SK-N-SH treated with all-trans-retinoic acid at 6 μM for 48 hours (cell line): Measurements from ENCODE around the gene FAM209A.
"Not testable (repeated sequence)": the region's sequence is repeated elsewhere in the genome, so short reads cannot be mapped to it uniquely, and the experiment has no call there.

Experiments
- ATAC-seq: fragments of 200-7000 bp; cut with Tn5 transposase; 3 replicates; pipeline ENCODE4 v1.9.1; 2020; ENCODE audit warnings: mild to moderate bottlenecking, moderate library complexity
- BACH2 ChIP-seq: fragments of 250-450 bp; sonication (Bioruptor Pico); IDR thresholded peaks from 2 replicates; pipeline ENCODE4 v1.9.0; 2021; ENCODE audit warnings: mild to moderate bottlenecking, borderline replicate concordance
- CREB5 ChIP-seq: fragments of 250-450 bp; sonication (Bioruptor Pico); IDR thresholded peaks from 2 replicates; pipeline ENCODE4 v1.5.1; 2020; ENCODE audit warnings: low read depth, mild to moderate bottlenecking, moderate library complexity
- CSRNP3 ChIP-seq: fragments of 250-450 bp; sonication (Bioruptor Pico); IDR thresholded peaks from 2 replicates; pipeline ENCODE4 v1.5.1; 2021; ENCODE audit warnings: mild to moderate bottlenecking, moderate library complexity
- ESRRG ChIP-seq: fragments of 250-450 bp; sonication (Bioruptor Pico); IDR thresholded peaks from 2 replicates; pipeline ENCODE4 v1.6.1; 2021; ENCODE audit warnings: mild to moderate bottlenecking
- ISL1 ChIP-seq: fragments of 250-450 bp; sonication (Bioruptor Pico); IDR thresholded peaks from 2 replicates; pipeline ENCODE4 v2.1.2; 2022; ENCODE audit warnings: mild to moderate bottlenecking, moderate library complexity
- OSR1 ChIP-seq: fragments of 250-450 bp; sonication (Bioruptor Pico); IDR thresholded peaks from 2 replicates; pipeline ENCODE4 v1.8.0; 2022; ENCODE audit warnings: moderate library complexity, mild to moderate bottlenecking, inconsistent platforms
- PATZ1 ChIP-seq: fragments of 250-450 bp; sonication (Bioruptor Pico); IDR thresholded peaks from 2 replicates; pipeline ENCODE4 v1.8.0; 2020; ENCODE audit warnings: mild to moderate bottlenecking, moderate library complexity, borderline replicate concordance
- PPARA ChIP-seq: fragments of 250-450 bp; sonication (Bioruptor Pico); IDR thresholded peaks from 2 replicates; pipeline ENCODE4 v1.5.0; 2020; ENCODE audit warnings: mild to moderate bottlenecking, borderline replicate concordance
- TCF4 ChIP-seq: fragments of 250-450 bp; sonication (Bioruptor Pico); IDR thresholded peaks from 2 replicates; pipeline ENCODE4 v1.8.0; 2021; ENCODE audit warnings: mild to moderate bottlenecking, moderate library complexity, borderline replicate concordance
- ZC3H10 ChIP-seq: fragments of 250-450 bp; sonication (Bioruptor Pico); IDR thresholded peaks from 2 replicates; pipeline ENCODE4 v1.5.1; 2021; ENCODE audit warnings: mild to moderate bottlenecking, moderate library complexity
- ZFP30 ChIP-seq: fragments of 450-650 bp; formaldehyde crosslinking; IDR thresholded peaks from 2 replicates; pipeline ENCODE4 v1.5.0; 2022; ENCODE audit warnings: mild to moderate bottlenecking, moderate library complexity
- TF ChIP-seq, protein P1 (sequence below): fragments of 250-450 bp; sonication (Bioruptor Pico); IDR thresholded peaks from 2 replicates; pipeline ENCODE4 v1.8.0; 2021; ENCODE audit warnings: low read depth, mild to moderate bottlenecking, moderate library complexity, borderline replicate concordance
- TF ChIP-seq, protein P2 (sequence below): fragments of 250-450 bp; sonication (Bioruptor Pico); IDR thresholded peaks from 2 replicates; pipeline ENCODE4 v1.5.0; 2020; ENCODE audit warnings: mild to moderate bottlenecking, moderate library complexity

Gene FAM209A

GRCh38 chr20:56554869-56555268 lies 30.3 kb downstream of the FAM209A start:
- no peak for TF ChIP-seq CREB5 (CRISPR knock-in tag)
- TF ChIP-seq ISL1 (CRISPR knock-in tag), result peak; percentile 79
- ATAC-seq, result peak; percentile 81

- no peak for ATAC-seq
- TF ChIP-seq CSRNP3 (CRISPR knock-in tag) (no peak), ESRRG (CRISPR knock-in tag) (no peak), BACH2 (CRISPR knock-in tag) (no peak)
Observed at GRCh38 chr20:56558968-56559367, 34.4 kb downstream of the FAM209A start.

DNA sequence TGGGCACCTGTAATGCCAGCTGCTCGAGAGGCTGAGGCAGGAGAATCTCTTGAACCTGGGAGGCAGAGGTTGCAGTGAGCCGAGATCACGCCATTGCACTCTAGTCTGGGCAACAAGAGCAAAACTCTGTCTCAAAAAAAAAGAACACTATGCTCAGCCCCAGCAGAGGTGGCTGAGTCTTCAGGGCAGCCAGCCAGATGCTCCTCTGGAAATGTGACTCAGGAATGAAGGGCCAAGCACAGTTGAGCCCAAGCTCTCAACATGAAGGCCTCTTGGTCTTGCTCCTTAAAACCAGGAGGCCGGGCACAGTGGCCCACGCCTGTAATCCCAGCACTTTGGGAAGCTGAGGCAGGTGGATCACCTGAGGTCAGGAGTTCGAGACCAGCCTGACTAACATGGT lies 40.0 kb downstream of the FAM209A start:
- not testable (repeated sequence) for ATAC-seq

- TF ChIP-seq PPARA (CRISPR knock-in tag) (no peak), BACH2 (CRISPR knock-in tag) (no peak), TCF4 (CRISPR knock-in tag) (no peak), OSR1 (CRISPR knock-in tag) (no peak), ISL1 (CRISPR knock-in tag) (no peak), CSRNP3 (CRISPR knock-in tag) (no peak), ZFP30 (CRISPR knock-in tag) (no peak), ZC3H10 (CRISPR knock-in tag) (no peak)
- TF ChIP-seq, protein P1, sequence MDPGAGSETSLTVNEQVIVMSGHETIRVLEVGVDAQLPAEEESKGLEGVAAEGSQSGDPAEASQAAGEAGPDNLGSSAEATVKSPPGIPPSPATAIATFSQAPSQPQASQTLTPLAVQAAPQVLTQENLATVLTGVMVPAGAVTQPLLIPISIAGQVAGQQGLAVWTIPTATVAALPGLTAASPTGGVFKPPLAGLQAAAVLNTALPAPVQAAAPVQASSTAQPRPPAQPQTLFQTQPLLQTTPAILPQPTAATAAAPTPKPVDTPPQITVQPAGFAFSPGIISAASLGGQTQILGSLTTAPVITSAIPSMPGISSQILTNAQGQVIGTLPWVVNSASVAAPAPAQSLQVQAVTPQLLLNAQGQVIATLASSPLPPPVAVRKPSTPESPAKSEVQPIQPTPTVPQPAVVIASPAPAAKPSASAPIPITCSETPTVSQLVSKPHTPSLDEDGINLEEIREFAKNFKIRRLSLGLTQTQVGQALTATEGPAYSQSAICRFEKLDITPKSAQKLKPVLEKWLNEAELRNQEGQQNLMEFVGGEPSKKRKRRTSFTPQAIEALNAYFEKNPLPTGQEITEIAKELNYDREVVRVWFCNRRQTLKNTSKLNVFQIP (CRISPR knock-in tag), result no peak
- TF ChIP-seq, protein P2, sequence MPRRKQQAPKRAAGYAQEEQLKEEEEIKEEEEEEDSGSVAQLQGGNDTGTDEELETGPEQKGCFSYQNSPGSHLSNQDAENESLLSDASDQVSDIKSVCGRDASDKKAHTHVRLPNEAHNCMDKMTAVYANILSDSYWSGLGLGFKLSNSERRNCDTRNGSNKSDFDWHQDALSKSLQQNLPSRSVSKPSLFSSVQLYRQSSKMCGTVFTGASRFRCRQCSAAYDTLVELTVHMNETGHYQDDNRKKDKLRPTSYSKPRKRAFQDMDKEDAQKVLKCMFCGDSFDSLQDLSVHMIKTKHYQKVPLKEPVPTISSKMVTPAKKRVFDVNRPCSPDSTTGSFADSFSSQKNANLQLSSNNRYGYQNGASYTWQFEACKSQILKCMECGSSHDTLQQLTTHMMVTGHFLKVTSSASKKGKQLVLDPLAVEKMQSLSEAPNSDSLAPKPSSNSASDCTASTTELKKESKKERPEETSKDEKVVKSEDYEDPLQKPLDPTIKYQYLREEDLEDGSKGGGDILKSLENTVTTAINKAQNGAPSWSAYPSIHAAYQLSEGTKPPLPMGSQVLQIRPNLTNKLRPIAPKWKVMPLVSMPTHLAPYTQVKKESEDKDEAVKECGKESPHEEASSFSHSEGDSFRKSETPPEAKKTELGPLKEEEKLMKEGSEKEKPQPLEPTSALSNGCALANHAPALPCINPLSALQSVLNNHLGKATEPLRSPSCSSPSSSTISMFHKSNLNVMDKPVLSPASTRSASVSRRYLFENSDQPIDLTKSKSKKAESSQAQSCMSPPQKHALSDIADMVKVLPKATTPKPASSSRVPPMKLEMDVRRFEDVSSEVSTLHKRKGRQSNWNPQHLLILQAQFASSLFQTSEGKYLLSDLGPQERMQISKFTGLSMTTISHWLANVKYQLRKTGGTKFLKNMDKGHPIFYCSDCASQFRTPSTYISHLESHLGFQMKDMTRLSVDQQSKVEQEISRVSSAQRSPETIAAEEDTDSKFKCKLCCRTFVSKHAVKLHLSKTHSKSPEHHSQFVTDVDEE (CRISPR knock-in tag), result no peak
- no peak for ATAC-seq
Observed at GRCh38 chr20:56565511-56565910, 41.0 kb downstream of the FAM209A start.

DNA sequence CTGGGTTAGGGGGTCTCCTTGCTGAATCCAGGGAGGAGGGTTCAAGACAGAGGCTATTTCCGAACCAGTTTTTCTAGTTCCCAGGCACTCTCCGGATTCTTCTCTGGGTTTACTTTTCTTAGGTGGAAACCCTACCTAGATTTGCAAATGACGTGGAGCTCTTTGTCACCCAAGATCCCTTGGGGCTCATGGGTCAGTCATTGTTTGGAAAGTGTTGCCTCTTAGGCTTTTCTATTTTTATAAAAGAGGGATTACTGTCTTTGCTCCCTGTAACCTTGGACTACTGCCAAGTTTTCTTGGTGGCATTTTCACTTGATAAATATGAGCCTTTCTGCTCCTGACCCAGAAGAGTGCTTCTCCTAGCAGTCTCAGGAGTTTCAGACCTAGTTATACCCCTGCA lies 42.1 kb downstream of the FAM209A start:
- no peak for ATAC-seq
- TF ChIP-seq ESRRG (CRISPR knock-in tag) (no peak), CREB5 (CRISPR knock-in tag) (no peak), OSR1 (CRISPR knock-in tag) (no peak), ZC3H10 (CRISPR knock-in tag) (no peak), PATZ1 (CRISPR knock-in tag) (no peak)
- TF ChIP-seq, protein P2 (CRISPR knock-in tag), result no peak
- TF ChIP-seq, protein P1 (CRISPR knock-in tag), result no peak
